Measurements from ENCODE around the gene TAGLN. TPM values are rescaled to one million over a fixed set of nuclear protein-coding genes. Genes with fewer than 3 reads are reported as not detected.

Gene TAGLN
- total and polyA plus RNA-seq, 2 of the 8 experiments (the other 6 are each of a cell fraction or from before 2014, with no cell fraction given) = 140 to 300 TPM

DNA sequence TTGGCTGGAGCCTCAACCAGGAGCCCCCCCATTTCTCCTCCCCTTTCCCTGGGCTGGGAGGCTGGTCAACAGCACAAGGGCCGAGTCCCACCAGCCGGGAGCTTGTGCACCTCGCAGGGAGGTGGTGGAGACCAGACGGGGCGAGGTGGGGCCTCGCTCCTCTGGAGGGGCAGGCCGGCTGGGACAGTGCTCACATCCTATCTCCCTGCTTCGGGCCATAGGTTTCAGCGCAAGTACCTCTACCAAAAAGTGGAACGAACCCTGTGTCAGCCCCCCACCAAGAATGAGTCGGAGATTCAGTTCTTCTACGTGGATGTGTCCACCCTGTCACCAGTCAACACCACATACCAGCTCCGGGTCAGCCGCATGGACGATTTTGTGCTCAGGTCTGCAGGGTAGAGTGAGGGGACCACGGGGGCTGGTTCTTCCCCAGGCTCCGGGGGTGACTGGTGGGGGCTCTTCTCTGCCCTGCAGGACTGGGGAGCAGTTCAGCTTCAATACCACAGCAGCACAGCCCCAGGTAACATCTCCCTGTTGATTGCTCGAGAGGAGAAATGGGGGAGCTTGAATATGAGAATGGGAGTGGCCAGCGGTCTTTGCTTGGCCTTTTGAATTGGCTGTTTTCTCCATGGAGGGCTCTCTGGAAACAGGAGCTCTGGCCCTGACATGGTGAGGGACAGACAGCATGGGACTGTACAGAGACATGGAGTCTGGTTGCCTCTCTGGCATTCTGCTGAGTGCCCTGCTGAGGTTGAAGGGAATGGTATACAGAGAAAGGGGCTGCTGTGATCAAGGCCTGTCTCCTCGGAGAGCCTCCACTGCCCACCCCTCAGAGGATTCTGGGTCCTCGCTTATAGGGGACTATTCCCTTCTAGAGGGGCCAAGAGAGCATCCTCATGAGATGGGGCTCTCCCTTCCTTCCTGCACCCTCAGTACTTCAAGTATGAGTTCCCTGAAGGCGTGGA, 17.3 kb upstream of the TAGLN start:
- FAIRE-seq (no peak), DNase-seq (ENCODE audit: low read depth in 1 of 2, low spot score in 2 of 2) (no peak)
- Histone ChIP-seq H3K4ac (replicated peaks; ENCODE audit: insufficient read length, low read depth, low read length) (no peak overlapping the region), H3K27ac (ENCODE audit: low read depth, low read length) (no peak overlapping the region), H4K91ac (replicated peaks; ENCODE audit: insufficient read length, low read length) (no peak overlapping the region), H3K9ac (replicated peaks in 1 of 4; ENCODE audit: extremely low read depth in 1 of 4, low read depth in 3 of 4, low read length in 3 of 4) (0 out of 7 replicates have a peak overlapping the region, but pooled peaks of 1 of the 4 experiments have one; percentile 2), H2BK15ac (ENCODE audit: low read length) (no peak overlapping the region), H2AK5ac (ENCODE audit: low read depth, low read length) (no peak overlapping the region), H4K8ac (ENCODE audit: extremely low read depth, insufficient read depth, low read length) (0 out of 2 replicates have a peak overlapping the region, but pooled peaks have one; percentile 22), H3K23me2 (ENCODE audit: low read depth, low read length) (peaks cover 11% of the 10 kb centered on the region), H3K23ac (ENCODE audit: insufficient read length) (no peak overlapping the region), H3K9me3 (ENCODE audit: insufficient read depth in 2 of 2, low read depth in 1 of 2, low read length in 1 of 2) (no peaks in the 10 kb centered on the region), H2BK12ac (ENCODE audit: low read depth, low read length) (no peak overlapping the region), H3K4me1 (replicated peaks in 1 of 4; ENCODE audit: control insufficient read depth in 3 of 4, insufficient read depth in 4 of 4, low read length in 3 of 4) (peaks cover 6 to 16% (median 12%) of the 10 kb centered on the region in 4 experiments), H2BK20ac (ENCODE audit: low read length) (no peak overlapping the region), H4K5ac (ENCODE audit: insufficient read length, low read depth, low read length) (no peak overlapping the region), H3K14ac (ENCODE audit: insufficient read length) (no peak overlapping the region), H3K4me2 (ENCODE audit: insufficient read depth in 1 of 2, low read depth in 2 of 2, low read length in 2 of 2) (no peak overlapping the region), H4K20me1 (replicated peaks in 1 of 2; ENCODE audit: control insufficient read depth in 1 of 2, insufficient read depth in 2 of 2, low read length in 2 of 2) (peaks cover 0 to 4% of the 10 kb centered on the region in 2 experiments), H2AFZ (ENCODE audit: low read length) (no peak overlapping the region), H3K4me3 (ENCODE audit: extremely low read depth in 1 of 4, insufficient read depth in 2 of 4, low read depth in 3 of 4, low read length in 4 of 4) (no peak overlapping the region), H3K56ac (replicated peaks; ENCODE audit: insufficient read length, low read depth, low read length) (no peak overlapping the region), H3K18ac (ENCODE audit: extremely low read depth, low read length) (no peak overlapping the region), H3K79me2 (ENCODE audit: control insufficient read depth in 1 of 2, insufficient read depth in 2 of 2, low read length in 2 of 2) (no peaks in the 10 kb centered on the region), H2BK120ac (replicated peaks; ENCODE audit: low read depth, low read length) (no peak overlapping the region), H3K27me3 (replicated peaks in 1 of 4; ENCODE audit: control insufficient read depth in 3 of 4, extremely low read depth in 1 of 4, insufficient read depth in 3 of 4, low read length in 3 of 4) (no peaks in the 10 kb centered on the region), H3K36me3 (ENCODE audit: control insufficient read depth in 2 of 4, insufficient read depth in 4 of 4, low read length in 3 of 4) (peaks cover 0 to 4% (median 2%) of the 10 kb centered on the region in 4 experiments; a peak in 1 of 8 replicates), H3K79me1 (ENCODE audit: low read depth, low read length) (no peaks in the 10 kb centered on the region), H2BK5ac (ENCODE audit: low read depth, low read length) (no peak overlapping the region)
- ChIA-PET CTCF (ENCODE audit: partially characterized antibody) (interaction anchor here (0.6 to 14.0 kb wide), 23 partner anchors 9 to 436 kb away, joined by 3 to 359 read pairs (median 5); partner anchors contain the start of genes APOA5, APOC3, PCSK7 and RNF214), POLR2A (ENCODE audit: partially characterized antibody) (interaction anchor here (0.8 to 12.6 kb wide), 9 partner anchors 9 to 47 kb away, joined by 3 to 153 read pairs (median 7); partner anchors contain the start of genes PAFAH1B2, PCSK7 and TAGLN)
- WGBS, 2 experiments (ENCODE audit: extremely low coverage in 1 of 2, insufficient coverage in 1 of 2, insufficient read length in 1 of 2, insufficient replicate concordance in 2 of 2, low coverage in 1 of 2, low lambda C conversion rate in 2 of 2, missing lambda C conversion rate in 1 of 2) = 91% methylated on average over 22 of the region's 22 CpGs; no CpG with 5 or more reads in 1 of the 2 experiments
